LoVo (cell line): ENCODE results near the gene NDFIP1.

Experiments used
- DNase-seq: peaks from one replicate; pipeline ENCODE4 v3.0.0-alpha.2; 2016; ENCODE audit warnings: low spot score

NDFIP1 gene

DNA sequence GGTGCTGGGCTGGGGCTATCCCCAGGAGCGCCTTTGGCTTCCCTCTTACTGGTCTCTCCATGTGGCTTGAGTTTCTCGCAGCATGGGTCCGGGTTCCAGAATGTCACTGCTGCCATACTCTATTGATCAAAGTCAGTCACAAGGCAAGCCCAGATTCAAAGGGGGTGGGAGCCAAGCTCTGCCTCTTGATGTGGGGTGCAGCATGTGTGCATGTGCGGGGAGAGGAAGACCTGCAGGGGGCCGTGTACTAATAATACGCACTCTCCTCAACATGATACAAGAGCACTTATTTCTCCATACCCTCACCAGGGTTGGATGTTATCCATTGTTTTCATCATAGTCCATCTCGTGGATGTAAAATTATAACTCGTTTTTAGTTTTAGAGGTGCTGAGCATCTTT, 81.2 kb downstream of the NDFIP1 start:
- DNase-seq: no peak

DNA sequence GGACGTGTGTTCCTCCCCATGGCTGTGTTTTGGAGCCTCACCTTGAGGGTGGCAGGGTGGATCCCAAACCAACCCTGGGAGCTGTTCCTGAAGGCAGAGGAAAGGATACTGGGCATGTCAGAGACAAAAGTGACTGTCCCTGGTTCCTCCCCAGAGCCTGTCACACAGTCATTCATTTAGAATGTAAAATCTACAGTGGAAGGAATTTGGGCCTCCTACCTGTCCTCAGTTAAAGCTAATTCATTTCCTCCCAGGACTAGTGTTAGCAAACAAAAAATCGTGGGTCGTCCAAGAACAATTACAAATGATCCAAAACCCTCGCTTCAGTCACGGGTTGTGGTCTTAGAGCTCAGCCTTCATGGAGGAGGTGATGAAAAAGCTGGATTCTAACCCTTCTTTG, 83.2 kb downstream of the NDFIP1 start:
- no peak for DNase-seq

DNA sequence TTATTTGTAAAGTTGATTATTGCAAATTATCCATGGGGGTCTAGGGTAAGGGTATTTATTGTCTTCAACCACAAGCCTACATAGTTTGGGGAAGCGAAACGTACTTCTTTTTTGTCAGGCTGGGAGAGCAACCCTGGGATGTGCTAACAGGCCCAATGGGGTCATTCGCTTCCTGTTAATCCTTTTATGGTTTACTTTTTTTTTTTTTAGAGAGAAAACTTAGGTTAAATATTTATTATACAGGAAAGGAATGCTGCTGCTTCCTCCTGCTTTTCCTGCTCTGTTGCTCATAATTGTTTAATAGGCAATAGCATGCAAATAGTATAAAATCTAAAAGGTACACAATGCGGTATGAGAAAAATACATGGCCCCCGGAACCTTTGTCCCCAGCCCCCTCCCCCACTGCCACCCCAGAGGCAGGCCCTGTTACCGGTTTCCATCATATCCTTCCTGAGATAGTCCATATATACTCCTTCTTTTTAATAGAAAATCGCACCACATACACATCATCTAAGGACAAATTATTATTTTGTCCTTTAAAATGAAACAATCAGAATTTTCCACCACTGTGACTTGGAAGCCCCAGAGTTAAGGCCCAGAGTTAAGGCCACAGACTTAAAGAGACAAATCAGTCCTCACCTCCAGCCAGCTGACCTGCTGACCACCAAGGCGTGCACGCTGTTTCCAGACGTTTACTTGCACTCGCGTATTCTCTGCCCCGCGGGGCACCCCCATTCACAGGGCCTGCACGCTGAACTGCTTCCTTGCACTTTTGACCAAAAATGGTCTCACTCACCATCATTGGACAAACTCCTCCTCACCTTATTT, 83.9 kb downstream of the NDFIP1 start:
- DNase-seq: no peak

GRCh38 chr5:142193114-142193428, 84.5 kb downstream of the NDFIP1 start:
- no peak for DNase-seq

DNA sequence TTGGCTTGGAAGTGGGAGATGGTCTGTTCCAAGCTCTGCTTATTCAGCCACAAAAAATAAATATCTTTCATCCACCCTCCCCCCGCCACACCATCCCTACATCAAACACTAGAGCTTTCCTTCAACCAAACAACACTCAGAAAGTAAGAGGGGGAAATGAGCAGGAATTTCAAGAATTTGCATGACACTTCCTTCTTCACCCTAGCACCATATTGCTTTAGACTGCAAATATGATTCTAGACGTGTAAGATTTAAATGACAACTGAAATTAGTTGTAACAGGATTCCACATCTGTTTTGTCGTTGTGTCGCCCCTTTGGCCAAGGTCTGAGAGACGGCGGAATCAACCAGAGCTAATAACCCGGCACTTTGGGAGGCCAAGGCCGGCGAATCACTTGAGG, 88.5 kb downstream of the NDFIP1 start:
- DNase-seq: no peak

GRCh38 chr5:142197781-142198180, 89.2 kb downstream of the NDFIP1 start:
- DNase-seq: no peak

DNA sequence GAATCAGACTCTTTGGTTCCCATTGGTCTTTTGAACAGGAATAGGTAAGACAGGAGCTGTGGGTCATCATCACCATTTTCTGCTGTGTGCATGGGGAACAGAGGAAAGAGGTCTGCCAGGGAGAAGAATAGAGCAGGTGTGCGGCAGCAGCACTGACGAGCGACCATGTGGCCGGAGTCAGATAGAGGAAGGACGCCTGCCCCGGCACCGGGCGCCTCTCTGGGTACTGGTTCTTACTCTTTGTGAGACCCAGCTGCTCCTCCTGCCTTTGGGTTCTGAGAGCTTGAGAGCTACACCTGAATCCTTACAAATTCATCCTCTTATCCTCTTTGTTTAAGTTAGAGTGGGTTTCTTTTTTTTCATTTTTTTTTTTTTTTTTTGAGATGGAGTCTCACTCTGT, 90.8 kb downstream of the NDFIP1 start:
- no peak for DNase-seq

DNA sequence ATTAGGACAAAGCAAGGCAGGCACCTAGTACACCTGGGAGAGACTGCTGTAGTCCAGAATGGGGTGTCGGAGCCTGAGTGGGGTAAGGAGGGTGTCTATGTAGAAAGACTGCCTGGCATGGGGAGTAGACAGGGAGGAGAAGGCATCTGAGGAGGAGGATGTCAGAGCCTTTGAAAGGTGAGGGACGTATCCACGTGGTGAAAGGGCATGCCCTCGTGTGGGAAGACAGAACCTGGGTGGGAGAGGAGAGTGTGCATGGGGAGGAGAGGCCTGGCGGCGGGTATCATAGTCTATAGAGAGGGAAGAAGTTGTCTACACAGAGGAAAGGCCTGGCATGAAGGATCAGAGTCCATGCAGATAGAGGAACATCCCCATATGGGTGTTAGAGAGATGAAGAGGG, 91.8 kb downstream of the NDFIP1 start:
- no peak for DNase-seq

DNA sequence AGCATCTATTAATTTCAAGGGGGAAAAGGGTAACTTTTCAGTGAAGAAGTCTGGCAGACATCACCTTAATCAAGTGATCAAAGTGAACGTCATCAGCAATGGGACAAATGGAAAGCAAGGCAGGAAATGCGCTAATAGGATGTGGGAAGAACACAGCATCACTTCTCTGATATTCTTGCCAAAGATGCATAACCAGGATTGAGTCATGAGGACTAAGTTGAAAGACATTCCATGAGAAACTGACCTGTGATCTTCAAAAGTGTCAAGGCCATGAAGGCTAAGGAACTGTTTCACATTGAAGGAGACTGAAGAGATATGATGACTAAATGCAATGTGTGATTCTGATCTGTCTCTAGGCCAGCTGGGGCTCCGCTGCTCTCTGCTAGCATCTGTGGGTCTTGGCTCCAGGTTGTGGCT, 92.9 kb downstream of the NDFIP1 start:
- no peak for DNase-seq

DNA sequence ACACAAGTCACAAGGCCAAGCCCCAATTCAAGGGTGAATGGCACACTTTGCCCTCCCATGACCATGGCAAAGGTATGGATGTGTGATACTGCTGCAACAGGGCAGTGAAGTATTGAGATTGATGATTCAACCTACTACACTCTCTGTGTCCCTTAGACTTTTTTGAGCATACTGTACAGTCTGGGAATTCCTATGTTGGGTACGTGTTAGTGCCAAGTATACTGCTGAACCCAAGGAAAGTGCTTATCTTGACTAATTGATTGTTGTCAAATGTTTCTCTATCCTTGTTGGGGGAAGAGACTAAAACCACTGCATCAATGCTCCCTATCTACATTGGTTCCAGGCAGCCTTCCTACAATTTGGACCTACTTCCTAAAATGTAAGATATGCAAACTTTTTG, 93.7 kb downstream of the NDFIP1 start:
- no peak for DNase-seq
